MCF 10A (cell line): ENCODE data around the gene MAPK14. TPM values are rescaled to one million over a fixed set of nuclear protein-coding genes. Genes with fewer than 3 reads are reported as not detected.

Source experiments
- BruUV-seq: library from RNA; stranded (reverse); fragments of 400-500 nt; replicated peaks from 2 replicates; lab custom pipeline; 2021; lab: Mats Ljungman, UMichigan
- CTCF ChIA-PET: fragments of 300-600 bp; sonication (Branson Sonifier 250); formaldehyde crosslinking; extraction: SDS; loops from one replicate; lab custom pipeline; 2021; ENCODE audit warnings: antibody characterized with exemption, inconsistent platforms; lab: Yijun Ruan, JAX
- POLR2A ChIA-PET: fragments of 300-600, 350-650 bp; sonication (Branson Sonifier 250); formaldehyde crosslinking; extraction: SDS; loops from one replicate; lab custom pipeline; 2020; ENCODE audit warnings: antibody characterized with exemption, inconsistent platforms; lab: Yijun Ruan, JAX
- DNase-seq: peaks from one replicate; pipeline ENCODE4 v3.0.0-alpha.2; 2018; ENCODE audit not compliant: unreplicated experiment
- H3K27ac Mint-ChIP-seq: one replicate; pipeline ENCODE4 v1.8.0; 2022; ENCODE audit warnings: mild to moderate bottlenecking, low read depth, mixed read lengths; ENCODE audit not compliant: unreplicated experiment
- H3K27me3 Mint-ChIP-seq: one replicate; pipeline ENCODE4 v1.8.0; 2022; ENCODE audit warnings: mixed read lengths; ENCODE audit not compliant: insufficient read depth, unreplicated experiment
- H3K36me3 Mint-ChIP-seq: one replicate; pipeline ENCODE4 v1.8.0; 2022; ENCODE audit warnings: mild to moderate bottlenecking, moderate library complexity, mixed read lengths; ENCODE audit not compliant: insufficient read depth, unreplicated experiment
- H3K4me1 Mint-ChIP-seq: one replicate; pipeline ENCODE4 v1.8.0; 2022; ENCODE audit warnings: mixed read lengths; ENCODE audit not compliant: insufficient read depth, unreplicated experiment
- H3K4me3 Mint-ChIP-seq: one replicate; pipeline ENCODE4 v1.8.0; 2022; ENCODE audit warnings: mild to moderate bottlenecking, moderate library complexity, mixed read lengths; ENCODE audit not compliant: unreplicated experiment
- H3K9me3 Mint-ChIP-seq: one replicate; pipeline ENCODE4 v1.8.0; 2022; ENCODE audit warnings: mixed read lengths; ENCODE audit not compliant: unreplicated experiment
- intact Hi-C: fragments of 100-400 bp; cut with micrococcal nuclease; formaldehyde crosslinking; loops from 2 replicates; pipeline ENCODE4 v1.14.1; 2022
- total RNA-seq: library from RNA; stranded (reverse); gene quantifications from 2 replicates; pipeline ENCODE4 v1.2.3, GENCODE V29; 2022
- TF ChIP-seq, protein P1 (sequence below): fragments of 200-600 bp; IDR thresholded peaks from one replicate; pipeline ENCODE4 v1.8.0; 2022; ENCODE audit warnings: antibody characterized with exemption, mild to moderate bottlenecking; ENCODE audit not compliant: unreplicated experiment

The MAPK14 gene
- total RNA-seq, 1 experiment from 2014 or later: 42.9 TPM

DNA sequence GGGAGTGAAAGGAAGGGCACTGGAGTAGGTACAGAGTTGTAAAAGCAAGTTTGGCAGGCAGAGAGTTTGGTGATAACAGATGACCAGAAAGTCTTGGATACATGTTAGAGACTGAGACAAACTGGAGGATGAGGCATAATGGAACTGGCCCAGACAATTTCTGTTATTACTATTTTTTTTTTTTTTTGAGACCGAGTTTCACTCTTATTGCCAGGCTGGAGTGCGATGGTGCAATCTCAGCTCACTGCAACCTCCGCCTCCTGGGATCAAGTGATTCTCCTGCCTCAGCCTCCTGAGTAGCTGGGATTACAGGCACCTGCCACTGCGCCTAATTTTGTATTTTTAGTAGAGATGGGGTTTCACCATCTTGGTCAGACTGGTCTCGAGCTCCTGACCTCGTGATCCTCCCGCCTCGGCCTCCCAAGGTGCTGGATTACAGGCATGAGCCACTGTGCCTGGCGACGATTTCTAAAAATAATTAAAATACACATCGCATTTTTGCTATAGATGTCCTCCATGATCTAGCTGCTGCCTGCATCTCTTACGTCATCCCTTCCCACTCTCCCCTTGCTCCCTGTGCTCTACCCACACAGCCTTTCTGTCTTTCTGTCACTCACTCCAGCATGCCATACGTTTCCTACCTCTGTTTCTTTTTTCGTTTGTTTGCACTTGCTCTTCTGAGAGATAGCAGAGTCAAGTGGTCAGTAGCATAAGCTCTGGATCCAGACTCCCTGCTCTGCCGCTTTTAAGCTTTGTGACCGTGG, 23.5 kb downstream of the MAPK14 start:
- Mint-ChIP-seq H3K36me3 (peaks cover 21% of the 10 kb centered on the region), H3K27me3 (no peaks in the 10 kb centered on the region), H3K27ac (no peak overlapping the region), H3K4me1 (no peaks in the 10 kb centered on the region), H3K4me3 (no peak overlapping the region), H3K9me3 (no peaks in the 10 kb centered on the region)
- BruUV-seq: no TSS peak
- CTCF ChIA-PET: interaction anchor here (0.6 to 2.3 kb wide), 3 partner anchors 26 to 272 kb away, joined by 3 to 10 read pairs (median 3); no protein-coding TSS in a partner anchor
- intact Hi-C loops: no loop called here
- DNase-seq: no peak
- POLR2A ChIA-PET: interaction anchor here (0.9 to 2.1 kb wide), 3 partner anchors 14 to 132 kb away, joined by 3 to 26 read pairs (median 4); partner anchors contain the start of gene MAPK14
- TF ChIP-seq, protein P1, sequence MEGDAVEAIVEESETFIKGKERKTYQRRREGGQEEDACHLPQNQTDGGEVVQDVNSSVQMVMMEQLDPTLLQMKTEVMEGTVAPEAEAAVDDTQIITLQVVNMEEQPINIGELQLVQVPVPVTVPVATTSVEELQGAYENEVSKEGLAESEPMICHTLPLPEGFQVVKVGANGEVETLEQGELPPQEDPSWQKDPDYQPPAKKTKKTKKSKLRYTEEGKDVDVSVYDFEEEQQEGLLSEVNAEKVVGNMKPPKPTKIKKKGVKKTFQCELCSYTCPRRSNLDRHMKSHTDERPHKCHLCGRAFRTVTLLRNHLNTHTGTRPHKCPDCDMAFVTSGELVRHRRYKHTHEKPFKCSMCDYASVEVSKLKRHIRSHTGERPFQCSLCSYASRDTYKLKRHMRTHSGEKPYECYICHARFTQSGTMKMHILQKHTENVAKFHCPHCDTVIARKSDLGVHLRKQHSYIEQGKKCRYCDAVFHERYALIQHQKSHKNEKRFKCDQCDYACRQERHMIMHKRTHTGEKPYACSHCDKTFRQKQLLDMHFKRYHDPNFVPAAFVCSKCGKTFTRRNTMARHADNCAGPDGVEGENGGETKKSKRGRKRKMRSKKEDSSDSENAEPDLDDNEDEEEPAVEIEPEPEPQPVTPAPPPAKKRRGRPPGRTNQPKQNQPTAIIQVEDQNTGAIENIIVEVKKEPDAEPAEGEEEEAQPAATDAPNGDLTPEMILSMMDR: no peak

DNA sequence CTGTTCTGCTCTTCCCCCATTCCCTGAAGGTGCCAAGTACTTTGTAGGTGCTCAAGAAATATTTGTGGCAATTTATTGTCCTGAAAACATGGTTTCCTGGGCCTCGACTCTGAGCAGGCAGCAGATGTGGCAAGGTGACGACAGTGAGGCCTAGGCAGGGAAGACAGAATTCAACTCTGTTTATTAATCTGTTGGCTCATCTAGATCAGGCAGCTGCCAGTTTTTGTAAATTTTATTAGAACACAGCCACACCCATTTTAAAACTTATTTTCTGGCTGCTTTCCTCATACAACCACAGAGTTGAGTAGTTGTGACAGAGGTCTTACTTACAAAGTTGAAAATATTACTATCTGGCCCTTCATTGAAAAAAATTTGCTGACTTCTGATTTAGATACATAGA, 24.5 kb downstream of the MAPK14 start:
- CTCF ChIA-PET: interaction anchor here (1.4 to 2.3 kb wide), 2 partner anchors 27 to 43 kb away, joined by 3 to 10 read pairs; no protein-coding TSS in a partner anchor
- DNase-seq: no peak
- H3K4me1 Mint-ChIP-seq: no peaks in the 10 kb centered on the region
- no peak overlapping the region for H3K27ac Mint-ChIP-seq
- POLR2A ChIA-PET: interaction anchor here (0.7 to 2.1 kb wide), 4 partner anchors 13 to 133 kb away, joined by 3 to 26 read pairs (median 4); partner anchors contain the start of gene MAPK14
- TF ChIP-seq, protein P1: no peak
- no peaks in the 10 kb centered on the region for H3K27me3 Mint-ChIP-seq
- H3K36me3 Mint-ChIP-seq: peaks cover 22% of the 10 kb centered on the region
- no peak overlapping the region for H3K4me3 Mint-ChIP-seq
- H3K9me3 Mint-ChIP-seq: no peaks in the 10 kb centered on the region
- intact Hi-C loops: no loop called here
- BruUV-seq: no TSS peak

DNA sequence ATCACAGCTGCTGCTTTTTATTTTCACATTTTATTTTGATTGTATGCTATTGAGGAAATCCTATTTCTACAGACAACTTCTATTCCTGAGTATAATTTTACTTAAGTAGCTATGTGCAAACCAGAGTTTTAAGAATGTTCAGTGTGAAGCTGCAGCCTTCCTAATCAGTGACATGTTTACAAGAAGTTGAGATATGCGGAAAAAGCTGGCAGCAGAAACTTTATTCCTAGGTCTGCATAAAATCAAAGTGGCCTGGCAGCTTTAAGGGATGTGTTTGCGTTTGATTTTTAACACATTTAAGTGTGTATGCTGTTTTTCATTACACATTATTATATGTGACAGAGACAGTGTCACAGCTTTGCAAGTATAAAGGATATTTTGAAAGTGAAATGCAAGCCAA, 26.3 kb downstream of the MAPK14 start:
- H3K27me3 Mint-ChIP-seq: no peaks in the 10 kb centered on the region
- intact Hi-C loops: no loop called here
- BruUV-seq: TSS peak; percentile 17
- no peak overlapping the region for H3K4me3 Mint-ChIP-seq
- TF ChIP-seq, protein P1: no peak
- H3K27ac Mint-ChIP-seq: no peak overlapping the region
- no peaks in the 10 kb centered on the region for H3K9me3 Mint-ChIP-seq
- peaks cover 28% of the 10 kb centered on the region for H3K36me3 Mint-ChIP-seq
- POLR2A ChIA-PET: no interaction called here
- no peak for DNase-seq
- H3K4me1 Mint-ChIP-seq: no peaks in the 10 kb centered on the region
- CTCF ChIA-PET: interaction anchor here (1.0 kb wide), 1 partner anchor 25 kb away, joined by 4 read pairs; no protein-coding TSS in a partner anchor

DNA sequence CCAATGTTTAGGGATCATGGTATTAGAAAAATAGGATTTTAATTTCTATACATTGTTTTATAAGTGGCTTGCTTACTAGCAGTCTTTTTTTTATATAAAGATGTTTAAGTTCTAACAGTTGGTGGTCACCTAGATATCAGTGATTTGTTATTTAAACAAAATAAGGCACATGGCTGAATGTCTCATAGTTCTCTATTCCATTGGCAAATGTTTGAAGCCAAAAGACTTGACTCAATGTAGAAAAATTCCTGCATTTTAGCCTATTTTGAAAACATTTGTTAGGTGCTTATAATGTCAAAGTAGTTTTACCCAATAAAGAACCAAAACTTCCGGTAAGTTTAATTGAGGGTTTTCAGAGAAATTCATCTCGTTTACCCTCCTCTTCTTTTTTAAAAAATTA, 26.8 kb downstream of the MAPK14 start:
- peaks cover 30% of the 10 kb centered on the region for H3K36me3 Mint-ChIP-seq
- TF ChIP-seq, protein P1: no peak
- ChIA-PET CTCF (interaction anchor here (1.0 kb wide), 1 partner anchor 26 kb away, joined by 4 read pairs; no protein-coding TSS in a partner anchor), POLR2A (interaction anchor here (0.6 kb wide), 1 partner anchor 241 kb away, joined by 3 read pairs; no protein-coding TSS in a partner anchor)
- no peak for DNase-seq
- H3K4me1 Mint-ChIP-seq: no peaks in the 10 kb centered on the region
- no peak overlapping the region for H3K27ac Mint-ChIP-seq
- no TSS peak for BruUV-seq
- intact Hi-C loops: no loop called here
- no peaks in the 10 kb centered on the region for H3K9me3 Mint-ChIP-seq
- H3K27me3 Mint-ChIP-seq: no peaks in the 10 kb centered on the region
- H3K4me3 Mint-ChIP-seq: no peak overlapping the region
